Lung (tissue), 12 donors: Measurements from ENCODE around the gene HSPG2. TPM values are rescaled to one million over a fixed set of nuclear protein-coding genes. Genes with fewer than 3 reads are reported as not detected.
A peak's percentile ranks its signal among the peaks of the same experiment; 100 is the strongest.

Source experiments
- ATAC-seq: fragments of 200-7000 bp; cut with Tn5 transposase; one replicate; pipeline ENCODE4 v1.9.1; 2020; ENCODE audit warnings: moderate number of reproducible peaks; ENCODE audit not compliant: insufficient read depth, low FRiP score
- DNase-seq, 3 donors: peaks; one replicate each; pipeline ENCODE4 v3.0.0-alpha.2; 2013 to 2017
- H3K27ac ChIP-seq, 2 donors: one replicate each; pipeline ENCODE4 v1.5.1; 2013; ENCODE audit warnings: mild to moderate bottlenecking in 2 of 2, moderate library complexity in 2 of 2, control low read depth in 1 of 2, inconsistent platforms in 1 of 2, low read depth in 1 of 2, low read length in 1 of 2
- H3K27me3 ChIP-seq, 3 donors: one replicate each; pipeline ENCODE4 v1.5.1; 2013; ENCODE audit warnings: low read length in 2 of 3; ENCODE audit not compliant: control insufficient read depth in 3 of 3, insufficient read depth in 3 of 3
- H3K36me3 ChIP-seq, 4 donors: one replicate each; pipeline ENCODE4 v1.5.1; 2013; ENCODE audit warnings: low read length in 4 of 4, mild to moderate bottlenecking in 1 of 4, moderate library complexity in 1 of 4; ENCODE audit not compliant: control insufficient read depth in 4 of 4, insufficient read depth in 4 of 4
- H3K4me1 ChIP-seq, 5 donors: one replicate each; pipeline ENCODE4 v1.5.1; 2013; ENCODE audit warnings: low read length in 5 of 5, mild to moderate bottlenecking in 2 of 5, moderate library complexity in 1 of 5; ENCODE audit not compliant: control insufficient read depth in 5 of 5, insufficient read depth in 5 of 5
- H3K4me3 ChIP-seq: one replicate; pipeline ENCODE4 v1.5.1; 2013; ENCODE audit warnings: mild to moderate bottlenecking, control low read depth, moderate library complexity
- H3K9ac ChIP-seq, 2 donors: one replicate each; pipeline ENCODE4 v1.5.1; 2013; ENCODE audit warnings: low read length in 2 of 2, control low read depth in 1 of 2; ENCODE audit not compliant: insufficient read depth in 1 of 2
- H3K9me3 ChIP-seq, 4 donors: one replicate each; pipeline ENCODE4 v1.5.1; 2013; ENCODE audit warnings: low read length in 3 of 4, mild to moderate bottlenecking in 1 of 4, moderate library complexity in 1 of 4; ENCODE audit not compliant: control insufficient read depth in 4 of 4, insufficient read depth in 3 of 4
- CTCF ChIP-seq: IDR thresholded peaks from 2 replicates; pipeline ENCODE4 v1.5.1; 2012; ENCODE audit warnings: mild to moderate bottlenecking; ENCODE audit errors: control extremely low read depth, extremely low read depth
- WGBS, 2 donors: extraction: QIAGEN DNeasy Blood & Tissue Kit; methylation state at CpG; one replicate each; pipeline ENCODE4 v1.1.7; 2013; 5-methylcytosine and 5-hydroxymethylcytosine counted together
- polyA plus RNA-seq, 2 donors: library from polyadenylated mRNA; stranded (reverse); fragments of 200-250 nt; gene quantifications; one replicate each; pipeline ENCODE4 v1.2.1, GENCODE V29; 2013
- total RNA-seq, 2 donors: library from RNA; depleted of rRNA in 1 of 2; stranded (reverse); fragments of >200 nt in 1 of 2; gene quantifications; one replicate each; pipeline ENCODE4 v1.2.1, GENCODE V29; 2014 to 2021
- donor health status: control.
- donor health status: control.
- donor health status: Bipolar disorder and iron deficiency.
- donor health status: healthy.
- donor health status: DM: yes; HTN: yes; CAD: no.

Gene HSPG2
- total and polyA plus RNA-seq, 4 donors: 58.0 to 335 (median 140) TPM

- H3K4me3 ChIP-seq: no peak overlapping the region
- peaks cover 0 to 10% (median 4%) of the 10 kb centered on the region in 5 donors for H3K4me1 ChIP-seq
Measured at GRCh38 chr1:21783679-21784603, 153.2 kb downstream of the HSPG2 start.

DNA sequence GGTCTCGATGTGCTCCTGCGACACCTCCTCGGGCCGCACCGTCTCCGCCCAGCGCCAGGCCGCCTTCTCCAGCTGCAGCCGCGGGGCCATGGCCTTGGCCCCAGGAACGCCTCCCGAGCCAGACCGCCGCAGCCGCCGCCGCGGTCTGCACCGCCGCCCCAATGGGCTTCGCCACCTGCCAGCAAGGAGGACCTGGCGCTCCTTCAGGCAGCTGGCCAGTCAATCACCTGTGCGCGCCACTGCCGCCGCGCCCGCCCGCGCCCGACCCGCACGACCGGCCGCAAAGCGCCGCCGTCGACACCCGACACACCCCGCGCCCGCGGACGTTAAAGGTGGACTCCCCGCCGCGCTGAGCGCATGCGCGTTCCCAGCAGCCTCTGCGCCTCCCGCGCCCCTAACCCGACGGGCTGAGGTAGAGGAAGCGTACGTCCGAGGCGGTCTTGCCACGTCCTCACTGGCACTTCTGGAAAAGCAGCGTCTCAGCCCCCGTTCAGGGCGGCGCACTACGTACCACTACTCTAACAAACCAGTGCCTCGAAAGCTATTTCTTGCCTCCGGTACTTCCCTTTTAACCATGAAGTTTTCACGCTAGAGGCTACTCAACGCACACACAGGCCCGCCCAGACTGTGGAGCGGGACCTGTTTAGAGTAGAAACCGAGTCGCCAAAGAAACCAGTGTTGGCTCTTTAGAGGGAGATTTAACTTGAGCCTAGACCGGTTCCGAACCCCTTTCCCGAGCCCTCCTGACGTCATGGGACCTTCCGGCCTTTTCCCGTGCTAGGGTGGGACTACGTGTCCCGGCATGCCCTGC lies 154.0 kb downstream of the HSPG2 start, which contains the start of gene USP48:
USP48 (minus strand) TSS at position 282 of the 811 bp plus-strand sequence; CDS start at position 90, 192 bp downstream.
- peak within 1 kb of the TSS; percentile 100 for H3K9ac ChIP-seq
- WGBS, 2 donors: 0% methylated on average over 73 to 82 of the region's 82 CpGs
- no peaks in the 10 kb centered on the region for H3K27me3 ChIP-seq
- peak within 1 kb of the TSS; percentile 99 for H3K4me3 ChIP-seq
- TF ChIP-seq CTCF: no peak
- peak; percentile 97 to 98 (median 98) for DNase-seq
- peak within 1 kb of the TSS; percentile 96 to 100 for H3K27ac ChIP-seq
- no peaks in the 10 kb centered on the region for H3K9me3 ChIP-seq
- peaks cover 0 to 10% (median 4%) of the 10 kb centered on the region in 5 donors for H3K4me1 ChIP-seq
- peak; percentile 95 for ATAC-seq
- peaks cover 0 to 3% (median 0%) of the 10 kb centered on the region in 4 donors for H3K36me3 ChIP-seq

More at GRCh38 chr1:21783679-21784603, 153.2 kb downstream of the HSPG2 start:
- WGBS, 2 donors: 54 to 58% methylated on average over 32 of the region's 32 CpGs
- ATAC-seq: no peak
- Histone ChIP-seq H3K36me3 (peaks cover 0 to 3% (median 0%) of the 10 kb centered on the region in 4 donors), H3K27me3 (no peaks in the 10 kb centered on the region), H3K27ac (peak overlapping the region; percentile 96 to 100), H3K9me3 (no peaks in the 10 kb centered on the region), H3K9ac (peak overlapping the region; percentile 100)
- no peak for DNase-seq
- no peak for TF ChIP-seq CTCF

- H3K9ac ChIP-seq: peak overlapping the region; percentile 65 to 95
- peak; percentile 49 to 74 (median 69) for DNase-seq
- peaks cover 0 to 10% (median 4%) of the 10 kb centered on the region in 5 donors for H3K4me1 ChIP-seq
- peak; percentile 34 for ATAC-seq
- no peaks in the 10 kb centered on the region for H3K9me3 ChIP-seq
- peak overlapping the region; percentile 96 to 100 for H3K27ac ChIP-seq
- peaks cover 0 to 3% (median 0%) of the 10 kb centered on the region in 4 donors for H3K36me3 ChIP-seq
- H3K27me3 ChIP-seq: no peaks in the 10 kb centered on the region
- no peak for TF ChIP-seq CTCF
- WGBS, 2 donors: 0% methylated on average over 37 of the region's 37 CpGs
- peak overlapping the region; percentile 99 for H3K4me3 ChIP-seq
Measured at GRCh38 chr1:21782349-21782867, 154.7 kb downstream of the HSPG2 start.
